GM18517 (cell line): ENCODE data around the gene WDR18.

ENCODE experiments used
- ATAC-seq: cut with Tn5 transposase; IDR thresholded peaks from one replicate; pipeline ENCODE4 v1.9.1; 2021; ENCODE audit warnings: mild to moderate bottlenecking, moderate library complexity; ENCODE audit not compliant: unreplicated experiment

The WDR18 gene

DNA sequence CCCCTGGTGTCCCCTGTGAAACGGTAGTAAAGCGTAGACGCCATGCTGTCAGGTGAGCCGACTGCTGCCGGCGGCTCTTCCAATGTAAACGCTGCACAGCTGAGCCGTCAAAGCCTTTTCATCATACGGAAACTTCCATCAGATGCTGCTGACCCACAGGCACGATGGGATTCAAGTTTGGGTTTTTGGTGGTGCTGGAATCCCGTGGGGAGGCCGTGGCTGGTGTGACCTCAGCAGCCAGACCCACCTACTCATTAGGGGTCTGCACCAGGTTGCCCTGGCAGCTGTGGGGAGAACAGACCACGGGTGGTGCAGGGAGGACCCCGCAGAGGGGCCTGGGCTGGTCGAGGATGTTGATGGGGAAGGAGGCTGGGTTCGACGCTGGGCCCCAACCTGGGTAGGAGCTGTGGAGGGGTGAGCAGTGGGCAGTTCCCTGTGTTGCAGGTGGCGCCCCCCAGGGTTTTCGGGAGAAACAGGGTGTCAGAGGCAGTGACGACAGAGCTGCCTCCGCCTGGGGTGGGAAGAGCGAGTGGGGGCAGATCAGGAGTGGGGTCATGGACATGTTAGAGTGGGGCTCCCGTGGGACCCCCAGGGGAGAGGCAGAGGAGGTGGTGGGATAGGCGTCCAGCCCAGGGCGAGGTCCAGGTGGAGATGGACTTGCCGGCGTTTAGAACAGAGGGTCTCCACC, 22.7 kb downstream of the WDR18 start:
- no peak for ATAC-seq

DNA sequence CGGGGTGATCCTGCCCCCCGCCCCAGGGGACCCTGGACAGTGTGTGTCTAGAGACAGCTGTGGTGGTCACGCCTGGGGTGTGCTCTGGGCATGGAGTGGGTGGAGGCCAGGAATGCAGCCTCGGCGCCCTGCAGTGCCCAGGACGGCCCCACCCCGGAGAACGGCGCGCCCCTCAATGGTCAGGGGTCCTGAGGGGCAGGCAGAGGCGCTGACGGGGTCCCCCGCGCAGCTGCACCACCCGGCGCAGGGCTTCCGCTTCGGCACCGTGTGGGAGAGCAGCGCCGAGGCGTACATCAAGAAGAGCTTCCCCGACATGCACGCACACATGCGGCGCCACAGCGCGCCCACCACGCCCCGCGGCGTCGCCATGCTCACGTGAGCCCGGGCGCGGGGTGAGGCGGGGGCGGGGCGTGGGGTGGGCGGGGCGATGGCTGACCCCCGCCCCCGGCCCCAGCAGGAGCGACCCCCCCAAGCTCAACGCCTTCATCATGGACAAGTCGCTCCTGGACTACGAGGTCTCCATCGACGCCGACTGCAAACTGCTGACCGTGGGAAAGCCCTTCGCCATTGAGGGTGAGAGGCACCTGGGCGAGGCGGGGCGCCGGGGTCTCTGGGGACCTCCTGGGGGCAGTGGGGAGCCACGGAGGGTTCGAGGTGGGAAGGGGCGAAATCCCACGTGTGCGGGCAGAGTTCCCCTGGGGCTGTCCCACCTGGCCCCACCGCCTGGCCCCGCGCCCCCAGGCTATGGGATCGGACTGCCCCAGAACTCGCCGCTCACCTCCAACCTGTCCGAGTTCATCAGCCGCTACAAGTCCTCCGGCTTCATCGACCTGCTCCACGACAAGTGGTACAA, 23.5 kb downstream of the WDR18 start:
- ATAC-seq = no peak

DNA sequence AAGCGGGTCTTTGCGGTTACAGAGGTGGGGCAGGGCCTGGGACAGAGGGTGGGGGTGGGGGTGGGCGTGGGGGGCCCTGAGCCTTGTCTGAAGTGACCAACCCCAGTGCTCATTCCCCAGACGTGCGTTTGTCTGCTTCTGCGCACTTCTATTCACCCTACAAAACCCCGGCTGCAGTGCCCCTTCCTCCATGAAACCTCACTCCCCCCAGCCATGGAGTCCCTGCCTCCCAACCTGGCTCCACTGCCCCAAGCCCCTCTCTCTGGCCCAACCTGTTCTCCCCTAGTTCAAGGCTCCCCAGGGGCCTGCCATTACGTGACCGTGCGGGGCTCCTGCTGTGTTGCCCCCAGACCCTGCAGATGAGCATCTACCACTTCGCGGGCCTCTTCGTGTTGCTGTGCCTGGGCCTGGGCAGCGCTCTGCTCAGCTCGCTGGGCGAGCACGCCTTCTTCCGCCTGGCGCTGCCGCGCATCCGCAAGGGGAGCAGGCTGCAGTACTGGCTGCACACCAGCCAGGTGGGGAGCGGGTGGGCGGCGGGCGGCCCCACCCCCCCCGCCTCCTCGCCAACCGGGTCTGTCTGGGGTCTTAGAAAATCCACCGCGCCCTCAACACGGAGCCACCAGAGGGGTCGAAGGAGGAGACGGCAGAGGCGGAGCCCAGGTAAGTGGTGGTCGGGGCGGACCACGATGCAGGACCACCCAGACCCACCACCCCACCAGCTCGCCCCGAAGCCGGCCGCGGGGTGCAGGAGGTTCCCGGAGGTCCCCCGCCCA, 24.3 kb downstream of the WDR18 start:
- no peak for ATAC-seq

DNA sequence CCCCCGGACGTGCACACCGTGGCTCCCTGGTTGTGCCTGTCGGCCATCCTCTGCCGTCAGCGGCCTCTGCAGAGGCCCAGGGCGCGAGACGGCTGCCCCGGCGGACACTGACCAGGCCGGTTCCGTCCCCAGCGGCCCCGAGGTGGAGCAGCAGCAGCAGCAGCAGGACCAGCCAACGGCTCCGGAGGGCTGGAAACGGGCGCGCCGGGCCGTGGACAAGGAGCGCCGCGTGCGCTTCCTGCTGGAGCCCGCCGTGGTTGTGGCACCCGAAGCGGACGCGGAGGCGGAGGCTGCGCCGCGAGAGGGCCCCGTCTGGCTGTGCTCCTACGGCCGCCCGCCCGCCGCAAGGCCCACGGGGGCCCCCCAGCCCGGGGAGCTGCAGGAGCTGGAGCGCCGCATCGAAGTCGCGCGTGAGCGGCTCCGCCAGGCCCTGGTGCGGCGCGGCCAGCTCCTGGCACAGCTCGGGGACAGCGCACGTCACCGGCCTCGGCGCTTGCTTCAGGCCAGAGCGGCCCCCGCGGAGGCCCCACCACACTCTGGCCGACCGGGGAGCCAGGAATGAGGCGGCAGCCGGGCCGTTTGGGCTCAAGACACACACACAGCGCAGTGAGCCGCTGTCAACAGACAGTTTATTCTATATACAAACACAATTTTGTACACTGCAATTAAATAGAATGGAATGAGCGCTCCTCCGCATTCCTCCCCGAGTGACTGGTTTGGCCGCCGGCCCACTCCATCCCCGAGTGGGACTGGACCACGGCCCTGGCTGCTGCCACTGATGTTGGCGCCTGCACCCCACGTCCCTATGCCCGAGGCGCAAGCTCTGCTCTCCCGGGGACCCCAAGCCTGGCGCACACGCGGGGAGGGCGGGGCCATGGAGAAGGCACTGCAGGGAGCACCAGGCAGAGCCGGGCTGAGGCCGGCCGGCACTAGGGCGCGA, 25.2 kb downstream of the WDR18 start:
- ATAC-seq = no peak

DNA sequence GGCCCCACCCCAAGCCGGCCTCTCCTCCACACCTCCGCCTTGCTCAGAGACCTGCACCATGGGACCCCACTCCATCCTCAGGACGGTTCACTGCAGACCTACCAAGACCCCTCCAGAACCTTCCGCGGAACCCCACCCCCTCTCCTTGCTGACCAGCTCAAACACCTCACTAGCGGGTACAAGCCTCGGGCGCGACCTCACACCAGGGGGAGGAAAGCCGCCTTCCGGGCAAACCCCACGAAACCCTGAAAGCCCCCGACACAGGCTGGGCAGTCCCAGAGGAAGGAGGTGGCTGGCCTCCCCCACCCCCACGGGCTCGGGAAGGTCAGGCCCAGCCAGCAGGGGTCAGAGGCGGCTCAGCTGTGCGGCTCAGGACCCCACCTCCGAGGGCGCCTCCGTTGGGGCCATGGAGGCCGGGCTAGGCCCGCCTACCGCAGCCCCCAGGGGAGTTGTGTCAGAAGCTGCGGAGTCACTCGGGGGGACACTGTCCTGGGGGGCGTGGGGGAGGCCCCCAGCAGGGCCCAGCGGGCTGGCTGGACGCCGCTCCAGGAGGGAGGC, 25.9 kb downstream of the WDR18 start:
- no peak for ATAC-seq

DNA sequence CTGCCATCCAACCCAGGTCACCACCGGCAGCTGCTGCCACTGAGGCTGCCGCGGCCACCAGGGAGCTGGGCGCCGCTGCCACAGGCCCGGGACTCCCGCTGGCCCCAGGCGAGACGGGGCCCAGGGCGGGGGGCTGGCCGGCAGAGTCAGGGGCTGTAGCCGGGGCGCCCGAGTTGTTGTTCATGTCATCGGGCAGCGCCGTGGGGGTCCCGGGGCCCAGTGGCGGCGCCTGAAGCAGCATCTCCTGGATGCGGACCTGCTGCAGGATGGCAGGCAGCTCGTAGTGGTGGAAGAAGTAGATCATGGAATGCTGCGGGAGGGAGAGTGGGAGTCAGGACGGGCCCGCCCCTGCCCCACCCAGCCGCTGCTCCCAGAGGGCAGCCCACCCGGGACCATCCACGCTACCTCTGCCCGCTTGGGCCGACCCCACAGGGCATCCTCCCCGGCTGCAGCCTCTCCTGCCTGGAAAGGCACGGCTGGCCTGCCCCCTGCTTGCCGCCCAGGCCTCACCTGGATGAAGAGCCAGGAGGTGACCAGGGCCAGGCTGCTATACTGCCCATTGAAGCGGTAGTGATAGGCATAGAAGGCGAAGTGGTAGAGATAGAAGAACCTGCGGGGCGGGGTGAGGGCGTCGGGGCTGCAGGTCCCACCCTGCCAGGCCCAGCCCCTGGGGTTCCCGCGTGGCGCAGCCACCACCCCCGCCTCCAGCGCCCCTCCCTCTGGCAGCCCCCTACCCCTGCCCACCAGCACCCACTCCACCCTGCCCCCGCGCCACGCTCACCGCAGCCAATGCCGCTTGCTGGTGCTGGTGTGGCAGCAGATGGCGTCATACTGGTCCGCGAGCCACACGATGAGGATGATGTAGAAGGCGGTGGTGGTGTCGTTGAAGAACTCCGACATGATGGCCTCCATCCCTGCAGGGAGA, 26.7 kb downstream of the WDR18 start:
- no peak for ATAC-seq

DNA sequence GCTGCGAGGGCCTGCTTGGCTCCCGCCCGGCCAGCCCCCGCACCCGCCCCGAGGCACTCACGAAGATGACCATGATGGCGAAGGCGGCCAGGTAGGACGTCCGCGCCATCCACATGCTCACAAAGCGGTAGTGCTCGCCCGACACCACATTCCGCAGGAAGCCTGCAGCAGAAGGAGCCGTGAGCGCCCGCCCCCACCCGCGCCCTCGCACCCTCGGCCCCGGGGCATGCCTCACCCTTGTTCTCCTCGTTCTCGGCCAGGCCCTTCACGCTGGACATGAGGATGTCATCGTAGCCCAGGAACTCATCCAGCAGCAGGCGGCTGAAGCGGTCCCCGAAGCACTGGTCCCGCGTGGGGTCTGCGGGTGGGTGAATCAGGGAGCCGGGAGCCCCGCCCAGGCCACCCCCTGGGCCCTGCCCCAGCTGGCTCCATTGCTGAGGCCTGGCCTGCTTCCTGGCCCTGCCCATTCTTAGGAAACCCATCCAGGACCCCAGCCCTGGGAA, 27.7 kb downstream of the WDR18 start:
- ATAC-seq = no peak

DNA sequence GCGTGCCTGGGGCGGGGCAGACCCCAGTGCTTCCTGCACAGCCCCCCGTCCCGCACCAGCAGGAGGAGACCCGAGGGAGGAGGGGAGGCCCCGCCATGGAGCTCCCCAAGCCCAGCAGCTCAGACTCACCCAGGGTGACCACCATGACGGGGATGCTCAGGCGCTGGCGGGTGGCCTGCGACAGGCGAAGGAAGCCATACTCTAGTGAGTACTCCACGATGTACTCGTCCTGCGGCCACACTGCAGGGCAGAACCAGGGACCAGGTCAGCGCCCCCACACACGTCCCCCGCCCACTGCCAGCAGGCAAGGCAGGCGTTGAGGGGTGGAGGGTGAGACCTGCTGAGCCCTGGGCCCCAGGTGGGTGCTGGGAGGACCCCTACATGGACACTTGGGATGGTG, 28.2 kb downstream of the WDR18 start:
- no peak for ATAC-seq

DNA sequence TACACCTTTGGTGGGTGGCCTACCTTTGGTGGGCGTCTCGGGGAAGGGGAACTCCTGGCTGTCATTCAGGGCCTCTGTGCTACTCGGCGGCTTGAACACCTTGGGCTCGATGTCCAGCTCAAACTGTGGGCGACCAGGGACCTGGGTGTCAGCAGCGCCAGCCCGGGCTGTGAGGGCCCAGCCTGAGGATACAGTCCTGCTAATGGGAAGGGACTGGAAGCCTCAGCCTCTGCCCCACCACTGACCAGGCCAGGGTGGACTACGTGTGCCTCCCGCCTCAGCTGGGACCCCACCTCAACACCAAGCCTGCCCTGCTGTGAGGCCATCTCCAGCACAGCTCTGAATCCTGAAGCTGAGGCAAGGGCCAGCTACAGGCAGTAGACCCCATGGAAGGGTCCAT, 29.1 kb downstream of the WDR18 start:
- ATAC-seq = no peak

DNA sequence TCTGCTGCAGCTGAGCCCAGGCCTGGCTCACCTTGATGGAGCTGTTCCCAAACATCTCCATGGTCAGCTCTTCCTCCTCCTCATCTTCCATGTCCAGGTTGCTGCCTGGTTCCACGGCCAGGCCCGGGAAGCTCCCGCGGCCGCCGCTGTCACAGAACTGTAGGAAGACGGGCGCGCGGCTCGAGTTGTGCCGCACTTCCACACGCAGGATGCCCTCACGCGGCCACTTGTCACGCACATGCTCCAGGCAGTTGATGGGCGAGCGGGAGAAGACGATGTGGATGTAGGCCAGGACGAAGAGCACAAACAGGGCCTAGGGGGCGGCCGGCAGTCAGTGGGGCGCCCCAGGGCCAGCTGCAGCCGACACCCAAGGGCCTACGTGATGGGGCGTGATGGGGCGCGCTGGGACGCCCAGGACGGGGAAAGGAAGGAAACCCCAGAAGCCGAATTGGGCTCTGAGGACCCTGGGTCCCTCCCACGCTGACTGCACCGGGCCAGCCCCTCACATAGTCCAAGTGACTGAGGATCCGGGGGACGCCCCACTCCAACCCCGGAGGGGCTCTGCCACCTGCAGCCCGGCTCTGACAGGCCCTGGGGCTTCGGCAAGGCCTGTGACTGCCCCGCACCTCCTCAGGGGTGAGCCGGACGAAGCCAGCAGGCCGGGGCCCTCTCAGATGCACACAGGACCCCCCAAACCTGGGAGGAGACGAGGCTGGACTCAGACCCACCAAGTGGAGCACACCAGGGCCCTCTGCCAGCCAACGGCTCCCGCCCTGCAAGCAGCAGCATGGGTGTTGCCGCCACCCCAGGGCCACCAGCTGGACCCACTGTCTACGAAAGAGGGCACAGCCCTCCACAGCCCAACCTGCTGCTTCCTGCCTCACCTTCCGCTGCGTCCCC, 30.3 kb downstream of the WDR18 start:
- ATAC-seq = no peak

DNA sequence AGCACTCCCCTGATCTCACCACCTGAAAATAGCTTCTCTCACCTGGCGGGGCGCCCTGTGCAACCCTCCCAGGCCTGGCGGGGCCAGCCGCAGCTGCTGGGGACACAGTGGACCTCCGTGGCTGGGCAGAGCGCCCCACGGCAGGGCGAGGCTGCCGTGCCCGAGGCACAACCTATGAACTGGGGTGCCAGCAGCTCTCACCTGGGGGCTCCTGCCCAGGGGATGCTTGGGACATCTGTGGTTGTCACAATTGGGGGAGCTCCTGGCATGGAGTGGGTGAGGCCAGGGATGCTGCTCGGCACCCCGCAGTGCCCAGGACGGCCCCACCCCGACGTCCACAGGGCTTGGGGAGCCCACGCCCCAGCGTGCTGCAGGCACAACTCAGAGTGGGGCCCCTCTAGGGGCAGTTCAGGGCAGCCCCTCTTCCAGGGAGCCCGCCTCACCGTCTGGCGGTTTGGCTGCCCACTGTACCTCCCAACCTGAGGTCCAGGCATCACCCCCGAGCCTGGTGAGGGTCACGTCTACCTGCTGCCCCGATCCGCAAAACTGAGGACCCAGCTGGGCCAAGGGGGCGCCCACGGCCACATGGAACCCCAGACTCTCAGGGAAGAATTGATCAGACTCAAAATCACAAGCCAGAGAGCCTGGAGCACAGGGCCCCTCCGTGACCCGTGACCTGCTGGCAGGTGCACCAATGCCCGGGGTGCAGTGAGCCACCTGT, 31.1 kb downstream of the WDR18 start:
- no peak for ATAC-seq

DNA sequence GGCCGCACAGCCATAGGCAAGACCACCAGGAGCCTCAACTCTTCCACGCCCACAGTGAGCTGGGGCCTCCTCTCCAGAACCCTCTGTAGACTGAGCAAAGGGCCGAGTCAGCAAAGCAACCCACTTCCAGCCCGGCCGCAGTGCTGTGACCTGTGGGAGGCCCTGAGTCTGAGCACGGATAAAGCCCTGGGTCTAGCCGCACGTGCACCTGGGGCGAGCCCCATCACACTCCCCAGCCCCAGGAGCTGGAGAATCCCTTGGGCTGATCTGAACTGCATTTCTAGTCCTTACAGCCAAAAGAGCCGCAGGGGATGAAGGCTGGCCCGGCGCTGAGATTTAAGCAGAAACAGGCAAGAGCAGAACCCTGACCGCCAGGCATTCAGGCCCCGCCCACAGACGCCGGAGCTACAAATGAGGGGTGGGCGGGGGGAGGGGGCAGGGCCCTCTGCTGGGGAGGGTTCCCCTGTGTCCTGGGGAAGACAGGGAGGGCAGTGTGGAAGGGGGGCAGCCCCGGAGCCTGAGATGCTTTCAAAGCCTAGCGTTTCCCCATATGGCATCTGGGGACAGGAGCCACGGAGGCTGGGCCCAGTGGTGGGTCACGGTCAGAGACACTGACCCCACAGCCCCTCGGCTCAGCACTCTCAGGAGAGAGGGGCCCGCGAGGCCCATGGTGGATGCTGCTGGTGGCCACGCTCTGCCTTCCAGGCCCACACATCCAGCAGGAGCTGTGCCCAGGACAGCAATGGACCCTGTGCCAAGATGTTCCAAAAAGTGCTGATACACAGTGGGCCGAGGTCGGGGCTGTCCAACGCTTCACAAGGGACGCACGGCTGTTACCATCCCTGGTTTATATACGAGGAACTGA, 31.9 kb downstream of the WDR18 start:
- ATAC-seq = no peak

DNA sequence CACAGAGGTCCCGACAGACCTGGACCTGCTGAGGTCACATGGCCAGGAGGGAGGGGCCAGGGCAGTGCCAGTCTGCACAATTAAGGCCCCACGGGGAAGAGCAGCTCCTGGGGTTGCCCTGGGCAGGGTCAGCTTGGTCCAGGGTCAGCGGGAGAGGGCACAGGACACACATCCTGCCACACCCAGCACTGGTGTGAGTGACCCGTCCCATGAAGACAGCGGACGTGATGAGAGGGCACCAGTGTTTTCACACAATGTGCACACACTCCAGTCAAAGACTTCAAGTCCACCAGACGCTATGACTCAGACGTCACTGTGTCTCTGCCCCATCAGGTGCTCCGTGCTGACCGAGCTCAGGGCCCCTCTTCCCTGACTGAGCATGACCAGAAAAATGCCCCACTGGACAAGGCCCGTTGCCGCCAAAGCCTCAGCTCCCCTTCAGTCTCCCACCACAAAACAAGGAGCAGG, 32.5 kb downstream of the WDR18 start:
- no peak for ATAC-seq

DNA sequence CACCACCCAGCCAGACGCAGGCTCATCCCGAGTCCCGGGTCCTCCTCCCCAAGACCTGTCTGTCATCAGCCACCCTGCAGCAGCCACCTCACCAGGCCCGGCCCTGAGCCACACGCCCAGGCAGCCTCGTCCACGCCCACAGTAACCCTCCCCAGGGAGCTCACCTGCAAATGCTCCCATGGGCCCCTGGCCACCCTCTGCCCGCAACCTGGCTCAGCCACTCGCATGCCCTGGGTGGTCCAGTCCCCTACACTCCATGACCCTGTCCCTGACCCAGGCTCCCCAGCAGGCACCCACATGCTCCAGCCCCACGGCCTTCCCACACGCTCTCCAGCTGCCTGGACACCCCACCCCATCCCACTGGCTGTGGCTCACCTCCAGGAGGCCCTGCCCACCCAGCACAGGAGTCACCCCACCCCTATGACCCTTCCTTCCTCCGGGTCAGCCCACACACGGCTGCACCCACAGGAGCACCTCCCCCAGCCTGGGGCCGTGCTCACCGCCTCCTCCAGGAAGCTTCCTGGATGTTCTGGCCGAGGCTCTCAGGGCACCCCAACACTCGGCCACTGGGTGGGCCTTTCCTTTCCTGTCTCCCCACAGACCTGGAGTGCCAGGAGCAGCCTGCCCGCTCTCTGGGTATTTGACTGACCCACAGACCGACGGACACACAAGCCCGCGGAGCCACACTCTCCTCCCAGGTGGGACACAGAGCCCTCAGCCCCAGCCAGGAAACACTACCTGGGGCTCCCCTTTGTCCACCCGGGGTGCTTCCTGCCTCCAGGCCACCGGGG, 33.2 kb downstream of the WDR18 start:
- ATAC-seq = no peak

DNA sequence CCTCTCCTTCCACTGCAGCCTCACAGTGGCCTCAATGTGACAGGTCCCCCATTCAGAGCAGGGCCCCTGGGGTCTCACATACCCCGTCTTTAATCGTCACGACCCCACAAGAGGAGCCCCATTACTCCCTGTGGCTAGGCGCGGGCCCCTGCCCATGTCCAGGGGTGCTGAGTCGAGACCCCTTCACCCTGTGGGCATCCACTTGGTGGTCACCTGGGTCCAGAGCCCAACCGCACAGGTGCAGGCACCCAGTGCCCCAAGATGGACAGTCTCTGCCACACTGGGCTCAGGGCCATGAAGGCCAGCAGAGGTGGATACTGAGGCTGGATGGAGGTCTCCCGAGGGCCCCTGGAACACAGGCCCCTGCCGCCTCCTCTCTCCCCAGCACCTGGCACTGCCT, 33.8 kb downstream of the WDR18 start:
- ATAC-seq = no peak

DNA sequence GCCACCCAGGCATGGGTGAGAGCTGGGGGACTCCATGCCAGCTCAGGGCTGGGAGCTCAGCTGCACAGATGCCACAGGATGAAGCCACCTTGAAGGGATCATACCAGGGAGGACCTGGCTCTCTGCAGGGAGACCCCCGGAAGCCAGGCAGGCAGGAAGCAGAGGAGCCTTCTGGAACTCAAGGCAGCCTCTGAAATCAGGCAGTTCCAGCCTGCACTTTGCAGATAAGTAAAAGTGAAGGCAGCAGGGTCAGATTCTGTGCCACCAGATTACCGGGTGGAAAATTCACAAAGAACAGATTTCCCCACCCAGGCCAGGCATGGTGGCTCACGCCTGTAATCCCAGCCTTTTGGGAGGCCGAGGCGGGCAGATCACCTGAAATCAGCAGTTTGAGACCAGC, 34.2 kb downstream of the WDR18 start:
- no peak for ATAC-seq
